Keratinocyte (primary cell): ENCODE data around the gene USP10. TPM values are rescaled to one million over a fixed set of nuclear protein-coding genes. Genes with fewer than 3 reads are reported as not detected.

Source experiments
- DNase-seq: peaks from one replicate; pipeline ENCODE4 v3.0.0-alpha.2; 2011; ENCODE audit warnings: low read depth, missing footprints, low spot score
- FAIRE-seq: peaks from 2 replicates; lab custom pipeline; 2011; peaks lifted over from hg19 to GRCh38; lab: Jason Lieb, UNC
- H2AFZ ChIP-seq: 2 replicates; pipeline ENCODE4 v1.6.0; 2012; ENCODE audit warnings: low read length, control low read depth, inconsistent platforms; ENCODE audit not compliant: control insufficient read depth
- H3K27ac ChIP-seq: 2 replicates; pipeline ENCODE4 v1.5.1; 2011; ENCODE audit warnings: low read length; ENCODE audit not compliant: control insufficient read depth, insufficient read depth
- H3K27me3 ChIP-seq: 3 replicates; pipeline ENCODE4 v1.6.0; 2011; ENCODE audit warnings: low read length; ENCODE audit not compliant: control insufficient read depth, insufficient read depth; ENCODE audit errors: extremely low read depth
- H3K36me3 ChIP-seq, 2 experiments: 2 replicates in 1 of 2; 3 replicates in 1 of 2; pipeline ENCODE4 v1.5.1; 2011; ENCODE audit warnings: low read length in 2 of 2, mild to moderate bottlenecking in 1 of 2; ENCODE audit not compliant: control insufficient read depth in 2 of 2, insufficient read depth in 2 of 2; ENCODE audit errors: extremely low read depth in 1 of 2
- H3K4me1 ChIP-seq: 3 replicates; pipeline ENCODE4 v1.5.1; 2011; ENCODE audit warnings: low read length; ENCODE audit not compliant: control insufficient read depth, insufficient read depth; ENCODE audit errors: extremely low read depth
- H3K4me2 ChIP-seq: 3 replicates; pipeline ENCODE4 v1.6.0; 2011; ENCODE audit warnings: low read depth, low read length; ENCODE audit not compliant: control insufficient read depth, insufficient read depth; ENCODE audit errors: extremely low read depth
- H3K4me3 ChIP-seq, 3 experiments: fragments of 200-600 bp in 1 of 3; sonication (generic) in 1 of 3; 2 replicates in 2 of 3; 3 replicates in 1 of 3; pipeline ENCODE4 v1.5.1; 2011 to 2016; ENCODE audit warnings: low read length in 3 of 3, mild to moderate bottlenecking in 3 of 3, control low read depth in 2 of 3, inconsistent platforms in 1 of 3, low read depth in 1 of 3, mixed read lengths in 1 of 3, mixed run types in 1 of 3, moderate library complexity in 1 of 3; ENCODE audit not compliant: control insufficient read depth in 2 of 3, insufficient read depth in 2 of 3; ENCODE audit errors: extremely low read depth in 1 of 3
- H3K79me2 ChIP-seq: 2 replicates; pipeline ENCODE4 v1.6.0; 2012; ENCODE audit warnings: low read length; ENCODE audit not compliant: control insufficient read depth, insufficient read depth
- H3K9ac ChIP-seq: 3 replicates; pipeline ENCODE4 v1.6.0; 2011; ENCODE audit warnings: low read length; ENCODE audit not compliant: control insufficient read depth, insufficient read depth; ENCODE audit errors: extremely low read depth
- H3K9me1 ChIP-seq: 3 replicates; pipeline ENCODE4 v1.6.0; 2011; ENCODE audit warnings: low read length; ENCODE audit not compliant: control insufficient read depth, insufficient read depth; ENCODE audit errors: extremely low read depth
- H3K9me3 ChIP-seq: 2 replicates; pipeline ENCODE4 v1.5.1; 2012; ENCODE audit warnings: low read depth, low read length; ENCODE audit not compliant: control insufficient read depth
- H4K20me1 ChIP-seq: 3 replicates; pipeline ENCODE4 v1.6.0; 2011; ENCODE audit warnings: low read length; ENCODE audit not compliant: control insufficient read depth, insufficient read depth; ENCODE audit errors: extremely low read depth
- EZH2 ChIP-seq: IDR thresholded peaks from one replicate; pipeline ENCODE4 v1.6.1; 2012; ENCODE audit warnings: inconsistent platforms, mild to moderate bottlenecking, low read length, moderate library complexity
- dilution Hi-C: fragments of 300-500 bp; cut with MboI; formaldehyde crosslinking; loops from one replicate; pipeline ENCODE4 v1.7.0; 2020; ENCODE audit warnings: low sequenced_read_pairs; ENCODE audit not compliant: extremely low pct_ligation_motif_present
- polyA plus RNA-seq, 5 experiments: library from polyadenylated mRNA; depleted of rRNA in 3 of 5; stranded (reverse) in 3 of 5; stranded (forward) in 1 of 5; unstranded in 1 of 5; fragments of >200 nt; gene quantifications; 1 replicate in 1 of 5; 2 replicates in 3 of 5; 3 replicates in 1 of 5; pipeline versions ENCODE4 v1.2.1 to v1.2.3, GENCODE V29; 2011 to 2012; ENCODE audit warnings: missing spikeins in 2 of 5, low read depth in 1 of 5, low replicate concordance in 1 of 5
- TF ChIP-seq, protein P1 (sequence below), 3 experiments: IDR thresholded peaks in 1 of 3; conservative IDR thresholded peaks in 1 of 3; optimal IDR thresholded peaks in 1 of 3; 2 replicates in 2 of 3; 3 replicates in 1 of 3; pipeline versions ENCODE3 to v1.5.1; 2011; ENCODE audit warnings: low read length in 3 of 3, mild to moderate bottlenecking in 3 of 3, moderate library complexity in 2 of 3, control low read depth in 1 of 3, inconsistent platforms in 1 of 3; ENCODE audit not compliant: insufficient read depth in 2 of 3; ENCODE audit errors: extremely low read depth in 1 of 3

Gene USP10
- polyA plus RNA-seq, 1 donor (not counting 4 experiments of a cell fraction or from before 2014, with no cell fraction given) = 92.0 TPM

DNA sequence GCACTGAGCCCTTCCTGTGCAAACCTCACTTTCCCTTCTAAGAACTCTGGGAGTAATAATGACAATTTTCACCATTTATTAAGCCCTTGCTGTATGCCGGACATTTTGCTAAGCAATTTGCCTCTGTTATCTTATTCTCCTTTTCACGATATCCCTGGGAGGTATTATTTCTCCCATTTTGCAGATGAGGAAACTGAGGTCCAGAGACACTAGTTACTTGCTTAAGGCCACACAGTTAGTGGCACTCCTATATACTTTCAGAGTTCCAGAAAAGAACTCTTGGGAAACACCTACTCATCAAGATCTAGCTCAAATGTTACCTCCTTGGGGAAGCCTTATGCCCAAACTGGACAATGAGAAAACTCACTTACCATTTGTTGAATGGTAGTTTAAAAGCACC is 4.8 kb upstream of the USP10 start:
- Histone ChIP-seq H2AFZ (no peak overlapping the region), H3K4me3 (no peak overlapping the region), H4K20me1 (no peaks in the 10 kb centered on the region), H3K4me2 (no peak overlapping the region), H3K9me3 (no peaks in the 10 kb centered on the region), H3K27me3 (no peaks in the 10 kb centered on the region), H3K79me2 (peaks cover 2% of the 10 kb centered on the region), H3K9me1 (no peaks in the 10 kb centered on the region), H3K9ac (no peak overlapping the region), H3K36me3 (no peaks in the 10 kb centered on the region), H3K27ac (no peak overlapping the region), H3K4me1 (peaks cover 5% of the 10 kb centered on the region)
- TF ChIP-seq, protein P1, sequence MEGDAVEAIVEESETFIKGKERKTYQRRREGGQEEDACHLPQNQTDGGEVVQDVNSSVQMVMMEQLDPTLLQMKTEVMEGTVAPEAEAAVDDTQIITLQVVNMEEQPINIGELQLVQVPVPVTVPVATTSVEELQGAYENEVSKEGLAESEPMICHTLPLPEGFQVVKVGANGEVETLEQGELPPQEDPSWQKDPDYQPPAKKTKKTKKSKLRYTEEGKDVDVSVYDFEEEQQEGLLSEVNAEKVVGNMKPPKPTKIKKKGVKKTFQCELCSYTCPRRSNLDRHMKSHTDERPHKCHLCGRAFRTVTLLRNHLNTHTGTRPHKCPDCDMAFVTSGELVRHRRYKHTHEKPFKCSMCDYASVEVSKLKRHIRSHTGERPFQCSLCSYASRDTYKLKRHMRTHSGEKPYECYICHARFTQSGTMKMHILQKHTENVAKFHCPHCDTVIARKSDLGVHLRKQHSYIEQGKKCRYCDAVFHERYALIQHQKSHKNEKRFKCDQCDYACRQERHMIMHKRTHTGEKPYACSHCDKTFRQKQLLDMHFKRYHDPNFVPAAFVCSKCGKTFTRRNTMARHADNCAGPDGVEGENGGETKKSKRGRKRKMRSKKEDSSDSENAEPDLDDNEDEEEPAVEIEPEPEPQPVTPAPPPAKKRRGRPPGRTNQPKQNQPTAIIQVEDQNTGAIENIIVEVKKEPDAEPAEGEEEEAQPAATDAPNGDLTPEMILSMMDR (optimal IDR thresholded peaks at IDR 0.05 in 1 of 3, IDR thresholded peaks at IDR 0.05 in 1 of 3, conservative IDR thresholded peaks at IDR 0.05 in 1 of 3; ENCODE audit: extremely low read depth in 1 of 3, insufficient read depth in 2 of 3, low read length in 3 of 3) = no peak
- DNase-seq (no peak), FAIRE-seq (no peak)
- dilution Hi-C loops = no loop called here

DNA sequence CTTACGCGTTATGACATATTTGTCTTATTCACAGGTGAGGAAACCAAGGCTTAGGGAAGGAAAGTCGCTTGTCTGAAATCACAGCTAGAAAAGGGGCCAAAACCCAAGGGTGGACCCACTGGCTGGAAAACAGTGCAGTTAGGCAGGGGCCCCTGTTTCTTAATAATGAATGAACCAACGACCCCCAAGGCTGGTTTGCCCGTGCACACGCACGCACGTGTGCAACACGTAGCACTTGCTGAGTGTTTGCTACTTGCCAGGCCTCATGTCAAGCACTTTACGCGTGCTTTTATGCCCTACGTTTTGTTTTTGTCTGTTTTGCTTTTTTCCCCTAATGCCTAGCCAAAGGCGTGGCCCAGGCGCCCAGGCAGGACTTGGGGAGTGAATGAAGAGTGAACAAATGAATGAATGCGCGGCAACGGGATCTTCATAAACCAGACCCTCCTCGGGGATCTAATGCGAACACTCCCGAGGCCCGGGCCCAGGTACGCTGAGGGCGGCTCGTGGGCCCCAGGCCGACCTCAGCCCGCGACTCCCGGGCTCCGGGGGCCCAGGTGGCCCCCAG is 571 bp upstream of the USP10 start:
- no peak for DNase-seq
- Histone ChIP-seq H3K9me3 (no peaks in the 10 kb centered on the region), H3K27ac (peak overlapping the region; percentile 73), H3K9me1 (no peaks in the 10 kb centered on the region), H3K4me3 (peak overlapping the region; percentile 76 to 99 (median 83)), H3K27me3 (no peaks in the 10 kb centered on the region), H4K20me1 (peaks cover 22% of the 10 kb centered on the region), H3K79me2 (peaks cover 42% of the 10 kb centered on the region), H3K4me1 (peaks cover 17% of the 10 kb centered on the region), H3K36me3 (no peaks in the 10 kb centered on the region), H3K4me2 (peak overlapping the region; percentile 90), H3K9ac (peak overlapping the region; percentile 85), H2AFZ (peak overlapping the region; percentile 89)
- FAIRE-seq = no peak
- TF ChIP-seq, protein P1 (optimal IDR thresholded peaks at IDR 0.05 in 1 of 3, IDR thresholded peaks at IDR 0.05 in 1 of 3, conservative IDR thresholded peaks at IDR 0.05 in 1 of 3; ENCODE audit: extremely low read depth in 1 of 3, insufficient read depth in 2 of 3, low read length in 3 of 3) = no peak
- no peak for TF ChIP-seq EZH2
- dilution Hi-C loops = no loop called here
